HG02759 (cell line): ENCODE data around the gene AREL1.
A peak's percentile ranks its signal among the peaks of the same experiment; 100 is the strongest.

Source experiments
- ATAC-seq: cut with Tn5 transposase; IDR thresholded peaks from one replicate; pipeline ENCODE4 v1.9.1; 2021; ENCODE audit warnings: mild to moderate bottlenecking, moderate library complexity; ENCODE audit not compliant: unreplicated experiment

The AREL1 gene

GRCh38 chr14:74614508-74615495, 98.1 kb downstream of the AREL1 start:
- ATAC-seq, result no peak

GRCh38 chr14:74613211-74613914, 99.5 kb downstream of the AREL1 start:
- no peak for ATAC-seq

- ATAC-seq, result peak; percentile 70
Observed at GRCh38 chr14:74612350-74613021, 100.4 kb downstream of the AREL1 start.

DNA sequence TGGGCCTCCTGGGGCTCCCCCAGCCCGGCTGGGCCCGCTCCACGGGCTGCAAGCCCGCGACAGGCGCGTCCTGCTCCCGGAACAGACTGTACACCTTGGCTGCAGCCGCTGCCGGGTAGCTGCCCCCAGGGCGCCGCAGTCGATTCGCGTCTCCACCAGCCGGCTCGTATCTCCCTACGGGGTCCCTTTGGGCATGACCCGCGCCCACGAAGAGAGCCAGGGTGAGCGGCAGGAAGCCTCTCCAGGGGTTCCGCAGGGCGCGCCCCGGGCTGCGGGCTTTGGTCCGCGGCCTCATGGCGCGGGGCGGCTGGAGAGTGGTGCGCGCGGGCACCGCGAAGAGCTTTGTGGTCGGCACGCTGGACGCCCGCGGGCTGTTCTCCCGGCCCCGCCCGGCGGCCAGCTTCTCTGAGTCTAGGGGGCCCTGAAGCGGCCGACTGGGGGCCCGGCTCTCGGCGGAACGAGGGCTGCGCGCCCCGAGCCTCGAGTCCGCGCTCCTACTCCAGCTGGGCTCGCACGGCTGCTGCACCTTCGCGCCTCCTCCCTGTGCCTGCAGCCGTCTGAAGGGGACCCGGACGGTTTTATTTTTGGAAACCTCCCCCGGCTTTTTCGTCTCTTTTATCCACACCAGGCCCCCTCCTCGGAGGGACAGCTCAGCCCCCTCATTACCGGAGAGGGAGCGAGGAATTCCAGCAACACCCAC, 101.1 kb downstream of the AREL1 start, which contains the start of gene LTBP2:
Gene LTBP2, minus strand, starts transcription at position 588 of the 700 bp plus-strand sequence. Its CDS starts 293 bp downstream, at position 295.
- ATAC-seq, result no peak
